Measurements from ENCODE around the gene RFTN2.

GRCh38 chr2:197614532-197614931 lies 60.9 kb downstream of the RFTN2 start:
- no peak for TF ChIP-seq CTCF (IDR thresholded peaks at IDR 0.05; ENCODE audit: insufficient read depth, low read length)
- TF ChIP-seq POLR2AphosphoS5 (IDR thresholded peaks at IDR 0.05; ENCODE audit: low read depth): no peak
